Right cardiac atrium (tissue), 5 donors: ENCODE measurements around the gene ATF5. TPM values are rescaled to one million over a fixed set of nuclear protein-coding genes. Genes with fewer than 3 reads are reported as not detected.
"Not testable (repeated sequence)": the region's sequence is repeated elsewhere in the genome, so short reads cannot be mapped to it uniquely, and the experiment has no call there.

ENCODE experiments used
- ATAC-seq, 2 donors: fragments of 200-7000 bp; cut with Tn5 transposase; one replicate each; pipeline versions ENCODE4 v1.8.0 to v1.9.1; 2020; ENCODE audit warnings: moderate library complexity in 2 of 2, mild to moderate bottlenecking in 1 of 2
- DNase-seq, 3 donors: peaks; one replicate each; pipeline ENCODE4 v3.0.0-alpha.2; 2020
- H3K27ac ChIP-seq: one replicate; pipeline ENCODE4 v1.5.1; 2013; ENCODE audit warnings: mild to moderate bottlenecking, low read length, control low read depth, moderate library complexity
- H3K27me3 ChIP-seq: one replicate; pipeline ENCODE4 v1.6.1; 2013; ENCODE audit not compliant: control insufficient read depth, insufficient read depth
- H3K4me1 ChIP-seq: one replicate; pipeline ENCODE4 v1.6.1; 2013; ENCODE audit warnings: low read length; ENCODE audit not compliant: control insufficient read depth, insufficient read depth
- H3K4me3 ChIP-seq: one replicate; pipeline ENCODE4 v1.5.1; 2013; ENCODE audit warnings: low read length, control low read depth
- H3K9me3 ChIP-seq: one replicate; pipeline ENCODE4 v1.6.1; 2013; ENCODE audit warnings: low read length; ENCODE audit not compliant: control insufficient read depth
- WGBS: extraction: QIAGEN DNeasy Blood & Tissue Kit; methylation state at CpG from one replicate; pipeline ENCODE4 v1.1.7; 2013; 5-methylcytosine and 5-hydroxymethylcytosine counted together
- intact Hi-C, 4 donors: fragments of 100-400 bp; cut with DNase I; formaldehyde crosslinking; loops; one replicate each; pipeline versions ENCODE4 v1.11.0 to v1.14.0; 2022 to 2023
- polyA plus RNA-seq: library from polyadenylated mRNA; stranded (reverse); fragments of 200-250 nt; gene quantifications from one replicate; pipeline ENCODE4 v1.2.3, GENCODE V29; 2013
- total RNA-seq, 4 donors: library from RNA; stranded (reverse); fragmentation: NEBNext Ultra II Directional; extraction: Animal tissue kit (Norgen Biotek cat#: 25700); gene quantifications; one replicate each; pipeline ENCODE4 v1.2.1, GENCODE V29; 2021
- donor health status: healthy with polysubstance abuse.
- donor health status: DM: no; HTN: yes; CAD: no.
- donor health status: DM: no; HTN: no; CAD: no.
- donor health status: DM: no; HTN: yes; CAD: no; lungs with severe emphysema.
- donor health status: DM: yes; HTN: yes; CAD: no.

Gene ATF5
- total and polyA plus RNA-seq, 5 donors = 7.1 to 16.8 (median 10.8) TPM

DNA sequence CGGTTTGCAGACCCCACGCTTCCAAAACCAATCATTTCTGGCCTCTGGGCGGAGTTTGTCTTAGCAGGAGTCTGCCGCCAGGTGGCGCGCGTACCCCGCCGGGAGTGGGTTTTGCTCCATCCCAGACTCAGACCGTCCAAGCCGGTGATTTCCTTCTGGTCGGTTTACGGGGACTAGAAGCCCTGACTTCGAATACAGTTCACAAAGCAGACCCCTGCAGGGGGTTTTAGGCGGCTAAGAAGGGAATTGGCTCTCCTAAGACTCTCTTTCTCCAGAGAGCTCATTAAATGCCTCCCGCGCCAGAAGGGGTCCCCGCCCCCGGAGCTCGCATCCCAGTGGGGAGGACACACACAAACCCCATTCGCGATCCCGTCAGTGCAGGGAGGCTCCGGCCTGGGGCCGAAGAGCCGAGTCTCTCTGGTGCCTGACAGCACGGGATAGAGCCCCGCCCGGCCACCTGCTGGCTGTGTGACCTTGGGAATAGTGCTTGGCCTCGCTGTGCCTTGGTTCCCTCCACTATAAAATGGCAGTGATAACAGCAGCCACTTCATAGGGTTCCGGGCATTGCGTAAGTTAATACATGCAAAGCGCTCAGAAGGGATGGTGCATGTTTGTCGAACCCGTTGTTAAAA is 8.9 kb downstream of the ATF5 start:
- H3K27ac ChIP-seq = no peak overlapping the region
- WGBS = 19% methylated on average over 35 of the region's 35 CpGs
- H3K4me3 ChIP-seq = no peak overlapping the region
- no peaks in the 10 kb centered on the region for H3K4me1 ChIP-seq
- DNase-seq (peak; percentile 78 to 91 (median 89)), ATAC-seq (peak; percentile 85 to 87)
- H3K9me3 ChIP-seq = no peaks in the 10 kb centered on the region
- intact Hi-C loops = loop anchor here (1.0 to 5.0 kb wide), 3 partner anchors 44 to 45 kb away; no protein-coding TSS in a partner anchor
- H3K27me3 ChIP-seq = no peaks in the 10 kb centered on the region

DNA sequence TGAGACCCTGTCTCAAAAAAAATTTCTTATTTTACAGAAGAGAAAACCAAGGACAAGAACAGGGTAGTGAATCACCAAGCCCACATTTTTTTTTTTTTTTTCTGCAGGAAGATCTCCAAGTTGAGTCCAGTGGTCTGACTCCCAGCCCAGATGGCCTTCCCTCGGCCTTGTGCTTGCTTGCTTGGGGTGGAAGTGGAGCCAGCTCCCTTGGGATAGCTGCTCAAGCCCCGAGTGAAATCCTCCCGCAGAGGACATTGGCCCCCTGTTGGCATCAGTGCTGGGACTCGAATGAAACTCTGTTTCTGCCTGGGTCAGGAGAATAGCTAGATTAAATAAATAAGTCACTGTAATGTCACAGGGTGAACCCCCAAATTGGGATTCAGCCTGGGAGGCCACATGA is 9.7 kb downstream of the ATF5 start:
- H3K4me1 ChIP-seq = no peaks in the 10 kb centered on the region
- WGBS = 62% methylated on average over 4 of the region's 4 CpGs
- no peak overlapping the region for H3K4me3 ChIP-seq
- H3K9me3 ChIP-seq = no peaks in the 10 kb centered on the region
- no peak overlapping the region for H3K27ac ChIP-seq
- DNase-seq (no peak), ATAC-seq (no peak)
- no peaks in the 10 kb centered on the region for H3K27me3 ChIP-seq
- intact Hi-C loops = loop anchor here in 3 of 4 donors (2.0 to 5.0 kb wide), 2 partner anchors 44 kb away; no protein-coding TSS in a partner anchor

DNA sequence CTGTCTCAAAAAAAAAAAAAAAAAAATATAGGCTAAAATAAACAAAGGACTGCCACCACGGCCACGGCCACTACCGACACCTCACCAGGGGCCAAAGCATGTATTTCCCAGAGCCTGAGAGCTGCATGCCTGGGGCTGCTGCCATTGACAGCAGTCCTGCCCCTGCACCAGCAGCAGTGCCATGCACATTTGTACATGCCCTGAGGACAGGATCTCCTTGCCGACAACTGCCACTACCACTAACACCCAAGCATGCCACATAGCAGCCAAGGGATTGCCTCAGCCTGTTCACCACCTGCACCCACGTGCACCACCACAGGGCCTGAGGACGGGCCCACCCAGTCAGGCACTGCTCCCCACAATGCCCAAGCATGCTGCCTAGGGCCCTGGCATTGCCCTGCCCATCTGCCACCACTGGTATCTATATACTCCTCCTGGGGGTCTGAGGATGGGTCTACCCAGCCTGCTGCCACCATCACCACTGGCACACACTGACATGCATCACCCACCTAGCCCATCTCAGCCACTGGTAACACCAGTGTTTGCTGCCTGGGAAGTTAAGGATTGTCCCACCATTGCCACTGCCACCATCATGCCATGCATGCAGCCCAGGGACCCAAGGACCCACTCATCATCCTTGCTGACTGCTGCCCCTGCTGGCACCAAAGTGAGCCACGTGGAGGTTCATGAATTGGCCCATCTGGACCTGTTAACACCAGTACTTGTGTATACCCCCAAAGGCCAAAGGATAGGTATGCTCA is 10.9 kb downstream of the ATF5 start:
- no peak overlapping the region for H3K27ac ChIP-seq
- no peak overlapping the region for H3K4me3 ChIP-seq
- 75% methylated on average over 7 of the region's 7 CpGs for WGBS
- ATAC-seq = no peak
- H3K27me3 ChIP-seq = no peaks in the 10 kb centered on the region
- intact Hi-C loops = loop anchor here in 3 of 4 donors (2.0 to 5.0 kb wide), 2 partner anchors 42 to 43 kb away; no protein-coding TSS in a partner anchor
- no peaks in the 10 kb centered on the region for H3K9me3 ChIP-seq
- H3K4me1 ChIP-seq = no peaks in the 10 kb centered on the region
- no peak for DNase-seq

DNA sequence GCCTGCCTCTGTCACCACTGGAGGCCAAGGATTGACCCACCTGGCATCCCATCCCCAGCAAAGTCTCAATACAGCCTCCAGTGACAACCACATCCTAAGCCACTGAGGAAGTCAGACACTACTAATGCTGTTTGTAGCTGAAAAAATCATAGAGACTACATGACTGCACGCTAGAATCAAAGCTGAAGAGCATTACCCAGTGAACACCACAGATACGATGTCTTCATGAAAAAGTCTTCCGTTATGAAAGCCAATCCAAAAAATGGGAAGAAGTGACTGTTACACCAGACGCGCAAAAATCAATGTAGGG is 11.4 kb downstream of the ATF5 start:
- WGBS = 90% methylated on average over 5 of the region's 5 CpGs
- ATAC-seq = no peak
- H3K9me3 ChIP-seq = no peaks in the 10 kb centered on the region
- no peak overlapping the region for H3K4me3 ChIP-seq
- DNase-seq = no peak
- H3K27ac ChIP-seq = no peak overlapping the region
- no peaks in the 10 kb centered on the region for H3K4me1 ChIP-seq
- intact Hi-C loops = no loop called here
- H3K27me3 ChIP-seq = no peaks in the 10 kb centered on the region

- DNase-seq, H3K4me3 ChIP-seq, intact Hi-C loops, H3K9me3 ChIP-seq, ATAC-seq, H3K27me3 ChIP-seq, H3K27ac ChIP-seq, H3K4me1 ChIP-seq: not testable (repeated sequence)
- WGBS = 80% methylated on average over 5 of the region's 5 CpGs
Observed at GRCh38 chr19:49944567-49944966, 15.6 kb downstream of the ATF5 start.

GRCh38 chr19:49946415-49946814 is 17.4 kb downstream of the ATF5 start:
- no peak for ATAC-seq
- WGBS = 84% methylated on average over 8 of the region's 8 CpGs
- no peak for DNase-seq
- Histone ChIP-seq H3K9me3 (no peaks in the 10 kb centered on the region), H3K27ac (no peak overlapping the region), H3K27me3 (no peaks in the 10 kb centered on the region), H3K4me3 (no peak overlapping the region), H3K4me1 (no peaks in the 10 kb centered on the region)
- intact Hi-C loops = no loop called here

GRCh38 chr19:49949742-49950589 is 21.0 kb downstream of the ATF5 start:
- intact Hi-C loops = no loop called here
- Histone ChIP-seq H3K9me3 (no peaks in the 10 kb centered on the region), H3K4me1 (no peaks in the 10 kb centered on the region), H3K4me3 (no peak overlapping the region), H3K27ac (no peak overlapping the region), H3K27me3 (no peaks in the 10 kb centered on the region)
- DNase-seq (no peak), ATAC-seq (no peak)
- 71% methylated on average over 11 of the region's 11 CpGs for WGBS

DNA sequence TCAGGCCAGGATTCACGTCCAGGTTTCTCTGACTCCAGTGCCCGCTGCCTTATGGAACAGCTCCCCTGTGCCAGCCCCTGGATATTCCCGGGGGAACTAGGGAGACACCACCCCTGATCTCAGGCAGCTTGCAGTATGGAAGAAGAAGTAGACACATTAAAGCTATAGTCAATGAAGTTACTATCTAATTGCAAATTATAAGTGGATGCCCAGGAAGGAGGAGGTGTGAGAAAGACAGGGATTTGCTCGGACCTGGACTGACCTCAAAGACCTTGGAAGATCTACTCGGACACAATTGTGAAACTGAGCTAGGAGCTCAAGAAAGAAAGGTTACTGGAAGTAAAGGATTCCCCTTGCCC is 21.6 kb downstream of the ATF5 start:
- Histone ChIP-seq H3K27me3 (no peaks in the 10 kb centered on the region), H3K9me3 (no peaks in the 10 kb centered on the region), H3K27ac (no peak overlapping the region), H3K4me1 (no peaks in the 10 kb centered on the region), H3K4me3 (no peak overlapping the region)
- ATAC-seq = no peak
- WGBS = 85% methylated on average over 5 of the region's 5 CpGs
- intact Hi-C loops = no loop called here
- no peak for DNase-seq

GRCh38 chr19:49950956-49951526 is 22.0 kb downstream of the ATF5 start:
- H3K9me3 ChIP-seq = no peaks in the 10 kb centered on the region
- H3K4me1 ChIP-seq = no peaks in the 10 kb centered on the region
- WGBS = 84% methylated on average over 13 of the region's 13 CpGs
- intact Hi-C loops = no loop called here
- no peak for ATAC-seq
- DNase-seq = no peak
- no peak overlapping the region for H3K4me3 ChIP-seq
- no peaks in the 10 kb centered on the region for H3K27me3 ChIP-seq
- no peak overlapping the region for H3K27ac ChIP-seq

DNA sequence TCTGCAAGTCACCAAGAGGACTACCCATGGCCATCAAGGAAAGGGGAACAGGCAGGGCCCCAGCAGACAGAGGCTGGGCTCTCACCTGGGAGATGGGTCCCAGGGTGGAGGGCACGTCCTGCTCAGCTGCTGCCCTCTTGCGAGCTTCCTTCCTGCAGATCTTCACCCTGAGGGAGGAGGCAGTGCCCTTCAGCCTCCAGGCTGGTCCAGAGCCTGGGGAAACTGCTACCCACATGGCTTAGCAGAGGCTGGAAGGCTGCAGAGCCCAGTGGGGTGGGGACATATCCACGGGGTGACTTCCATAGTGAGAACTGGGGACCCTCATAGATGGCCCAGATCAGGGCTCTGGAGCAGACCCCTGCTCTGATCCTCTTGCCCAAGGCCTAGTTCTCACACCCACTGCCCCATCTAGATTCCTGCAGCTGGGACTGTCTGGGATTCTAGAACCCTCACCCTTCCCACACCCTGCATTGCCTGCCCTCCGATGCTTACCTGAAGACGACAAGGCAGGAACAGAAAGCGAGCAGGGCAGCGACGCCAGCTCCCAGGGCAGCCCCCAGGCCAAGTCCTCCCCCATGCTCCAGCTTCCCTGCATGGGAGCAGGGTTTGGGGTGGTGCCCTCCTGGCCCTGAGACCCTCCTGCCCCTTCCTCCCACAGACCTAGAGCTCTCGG is 22.9 kb downstream of the ATF5 start:
- ATAC-seq (no peak), DNase-seq (no peak)
- intact Hi-C loops = no loop called here
- Histone ChIP-seq H3K9me3 (no peaks in the 10 kb centered on the region), H3K27ac (no peak overlapping the region), H3K4me3 (no peak overlapping the region), H3K4me1 (no peaks in the 10 kb centered on the region), H3K27me3 (no peaks in the 10 kb centered on the region)
- WGBS = 77% methylated on average over 9 of the region's 9 CpGs
